Lower lobe of right lung (tissue), 2 donors: Measurements from ENCODE around the gene FUOM. TPM values are rescaled to one million over a fixed set of nuclear protein-coding genes. Genes with fewer than 3 reads are reported as not detected.

Experiments
- ATAC-seq, 2 donors: fragments of 200-7000 bp; cut with Tn5 transposase; one replicate each; pipeline ENCODE4 v1.9.1; 2020 to 2022; ENCODE audit warnings: mild to moderate bottlenecking in 2 of 2, moderate library complexity in 2 of 2
- DNase-seq: peaks from one replicate; pipeline ENCODE4 v3.0.0-alpha.2; 2020
- H3K27ac ChIP-seq: fragments of 200-600 bp; one replicate; pipeline ENCODE4 v1.8.0; 2022
- H3K27me3 ChIP-seq: fragments of 200-600 bp; one replicate; pipeline ENCODE4 v1.8.0; 2022; ENCODE audit warnings: low read depth
- H3K36me3 ChIP-seq: fragments of 200-600 bp; one replicate; pipeline ENCODE4 v1.8.0; 2022; ENCODE audit warnings: mild to moderate bottlenecking
- H3K4me1 ChIP-seq: fragments of 200-600 bp; one replicate; pipeline ENCODE4 v1.8.0; 2022
- H3K4me3 ChIP-seq: fragments of 200-600 bp; one replicate; pipeline ENCODE4 v1.8.0; 2022; ENCODE audit warnings: mild to moderate bottlenecking
- H3K9me3 ChIP-seq: fragments of 200-600 bp; one replicate; pipeline ENCODE4 v1.8.0; 2022
- intact Hi-C: fragments of 100-400 bp; cut with DNase I; formaldehyde crosslinking; loops from one replicate; pipeline ENCODE4 v1.11.0; 2022
- total RNA-seq: library from RNA; stranded (reverse); fragmentation: NEBNext Ultra II Directional; extraction: Animal tissue kit (Norgen Biotek cat#: 25700); gene quantifications from one replicate; pipeline ENCODE4 v1.2.1, GENCODE V29; 2021
- TF ChIP-seq, protein P1 (sequence below): fragments of 200-600 bp; IDR thresholded peaks from one replicate; pipeline ENCODE4 v1.8.0; 2022; ENCODE audit warnings: antibody characterized with exemption, mild to moderate bottlenecking
- donor health status: DM: no; HTN: yes; CAD: no; lungs with severe emphysema.

The FUOM gene
- total RNA-seq, 1 donor from 2014 or later: 31.0 TPM

DNA sequence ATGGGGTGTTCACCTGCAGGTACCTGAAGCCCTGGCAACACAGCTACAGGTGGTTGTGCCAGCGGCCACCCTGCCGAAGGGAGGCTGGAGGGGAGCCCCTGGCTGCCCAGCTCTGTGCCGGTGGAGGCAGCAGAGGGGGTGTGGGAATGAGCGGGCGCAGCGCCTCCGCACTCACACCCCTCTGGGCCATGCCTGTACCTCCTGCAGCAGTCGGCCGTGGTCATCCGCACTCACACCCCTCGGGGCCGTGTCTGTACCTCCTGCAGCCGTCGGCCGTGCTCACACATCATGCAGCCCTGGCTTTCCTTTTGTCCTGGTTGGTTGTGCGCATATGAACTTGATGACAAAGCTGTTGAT lies 47.4 kb downstream of the FUOM start:
- H3K4me3 ChIP-seq: no peak overlapping the region
- no peak for DNase-seq
- no peaks in the 10 kb centered on the region for H3K9me3 ChIP-seq
- TF ChIP-seq, protein P1, sequence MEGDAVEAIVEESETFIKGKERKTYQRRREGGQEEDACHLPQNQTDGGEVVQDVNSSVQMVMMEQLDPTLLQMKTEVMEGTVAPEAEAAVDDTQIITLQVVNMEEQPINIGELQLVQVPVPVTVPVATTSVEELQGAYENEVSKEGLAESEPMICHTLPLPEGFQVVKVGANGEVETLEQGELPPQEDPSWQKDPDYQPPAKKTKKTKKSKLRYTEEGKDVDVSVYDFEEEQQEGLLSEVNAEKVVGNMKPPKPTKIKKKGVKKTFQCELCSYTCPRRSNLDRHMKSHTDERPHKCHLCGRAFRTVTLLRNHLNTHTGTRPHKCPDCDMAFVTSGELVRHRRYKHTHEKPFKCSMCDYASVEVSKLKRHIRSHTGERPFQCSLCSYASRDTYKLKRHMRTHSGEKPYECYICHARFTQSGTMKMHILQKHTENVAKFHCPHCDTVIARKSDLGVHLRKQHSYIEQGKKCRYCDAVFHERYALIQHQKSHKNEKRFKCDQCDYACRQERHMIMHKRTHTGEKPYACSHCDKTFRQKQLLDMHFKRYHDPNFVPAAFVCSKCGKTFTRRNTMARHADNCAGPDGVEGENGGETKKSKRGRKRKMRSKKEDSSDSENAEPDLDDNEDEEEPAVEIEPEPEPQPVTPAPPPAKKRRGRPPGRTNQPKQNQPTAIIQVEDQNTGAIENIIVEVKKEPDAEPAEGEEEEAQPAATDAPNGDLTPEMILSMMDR: no peak
- H3K27me3 ChIP-seq: no peaks in the 10 kb centered on the region
- H3K4me1 ChIP-seq: peaks cover 28% of the 10 kb centered on the region
- no peak for ATAC-seq
- peaks cover 40% of the 10 kb centered on the region for H3K36me3 ChIP-seq
- no peak overlapping the region for H3K27ac ChIP-seq
- intact Hi-C loops: no loop called here

DNA sequence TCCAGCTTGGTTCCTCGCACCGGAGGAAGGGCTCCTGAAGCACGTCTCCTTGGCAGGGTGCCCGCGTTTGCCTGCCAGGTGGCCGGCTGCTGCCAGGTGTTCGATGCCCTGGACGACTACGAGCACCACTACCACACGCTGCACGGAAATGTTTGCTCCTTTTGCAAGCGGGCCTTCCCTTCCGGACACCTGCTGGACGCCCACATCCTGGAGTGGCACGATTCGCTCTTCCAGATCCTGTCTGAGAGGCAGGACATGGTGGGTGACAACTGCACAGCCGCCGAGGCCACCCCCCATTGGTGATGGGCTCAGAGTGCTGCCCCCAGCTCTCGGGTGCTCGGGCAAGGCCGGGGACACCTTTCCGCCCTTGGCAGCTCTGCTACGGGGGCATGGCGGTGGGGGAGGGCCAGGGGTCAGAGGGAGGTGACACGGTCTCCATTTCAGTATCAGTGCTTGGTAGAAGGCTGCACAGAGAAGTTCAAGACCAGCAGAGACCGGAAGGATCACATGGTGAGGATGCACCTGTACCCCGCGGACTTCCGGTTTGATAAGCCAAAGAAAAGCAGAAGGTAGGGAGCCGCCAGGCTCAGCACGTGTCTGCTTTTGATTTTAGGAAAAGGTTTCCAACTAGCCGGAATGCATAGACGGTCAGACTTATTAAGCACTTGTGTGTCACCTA lies 48.0 kb downstream of the FUOM start:
- TF ChIP-seq, protein P1: no peak
- H3K36me3 ChIP-seq: peaks cover 40% of the 10 kb centered on the region
- H3K9me3 ChIP-seq: no peaks in the 10 kb centered on the region
- H3K4me3 ChIP-seq: peak overlapping the region; percentile 96
- intact Hi-C loops: no loop called here
- ATAC-seq: no peak
- H3K27me3 ChIP-seq: no peaks in the 10 kb centered on the region
- peak; percentile 75 for DNase-seq
- peak overlapping the region; percentile 99 for H3K27ac ChIP-seq
- peaks cover 28% of the 10 kb centered on the region for H3K4me1 ChIP-seq

DNA sequence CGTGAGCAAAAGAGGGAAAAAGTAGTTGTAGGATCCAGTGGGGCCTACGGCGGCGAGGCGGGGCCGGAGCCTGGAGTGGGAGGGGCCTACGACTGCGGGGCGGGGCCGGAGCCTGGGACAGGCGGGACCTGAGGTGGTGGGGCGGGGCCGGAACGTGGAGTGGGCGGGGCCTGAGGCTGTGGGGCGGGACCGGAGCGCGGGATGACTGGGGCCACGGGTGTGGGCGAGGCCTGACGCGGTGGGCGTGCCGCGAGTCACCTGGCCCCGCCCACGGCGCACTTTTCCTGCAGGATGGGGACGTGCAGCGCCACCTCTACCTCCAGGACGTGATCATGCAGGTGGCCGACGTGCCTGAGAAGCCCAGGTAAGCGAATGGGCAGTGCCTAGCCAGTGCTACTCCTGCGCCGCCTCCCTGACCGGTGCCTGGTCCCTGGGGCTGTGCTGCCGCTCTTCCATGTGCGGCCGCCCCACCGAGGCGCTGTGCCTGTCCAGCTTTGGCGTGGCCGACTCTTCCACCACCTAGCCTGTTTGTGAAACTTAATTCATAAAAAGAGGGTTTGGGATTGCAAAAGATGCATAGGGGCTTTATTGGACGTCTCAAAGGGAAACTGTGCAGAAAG lies 48.6 kb downstream of the FUOM start:
- peaks cover 28% of the 10 kb centered on the region for H3K4me1 ChIP-seq
- peak overlapping the region; percentile 99 for H3K27ac ChIP-seq
- H3K9me3 ChIP-seq: no peaks in the 10 kb centered on the region
- no peaks in the 10 kb centered on the region for H3K27me3 ChIP-seq
- H3K4me3 ChIP-seq: peak overlapping the region; percentile 96
- TF ChIP-seq, protein P1: no peak
- peaks cover 40% of the 10 kb centered on the region for H3K36me3 ChIP-seq
- intact Hi-C loops: no loop called here
- peak; percentile 96 to 97 for ATAC-seq
- peak; percentile 95 for DNase-seq

DNA sequence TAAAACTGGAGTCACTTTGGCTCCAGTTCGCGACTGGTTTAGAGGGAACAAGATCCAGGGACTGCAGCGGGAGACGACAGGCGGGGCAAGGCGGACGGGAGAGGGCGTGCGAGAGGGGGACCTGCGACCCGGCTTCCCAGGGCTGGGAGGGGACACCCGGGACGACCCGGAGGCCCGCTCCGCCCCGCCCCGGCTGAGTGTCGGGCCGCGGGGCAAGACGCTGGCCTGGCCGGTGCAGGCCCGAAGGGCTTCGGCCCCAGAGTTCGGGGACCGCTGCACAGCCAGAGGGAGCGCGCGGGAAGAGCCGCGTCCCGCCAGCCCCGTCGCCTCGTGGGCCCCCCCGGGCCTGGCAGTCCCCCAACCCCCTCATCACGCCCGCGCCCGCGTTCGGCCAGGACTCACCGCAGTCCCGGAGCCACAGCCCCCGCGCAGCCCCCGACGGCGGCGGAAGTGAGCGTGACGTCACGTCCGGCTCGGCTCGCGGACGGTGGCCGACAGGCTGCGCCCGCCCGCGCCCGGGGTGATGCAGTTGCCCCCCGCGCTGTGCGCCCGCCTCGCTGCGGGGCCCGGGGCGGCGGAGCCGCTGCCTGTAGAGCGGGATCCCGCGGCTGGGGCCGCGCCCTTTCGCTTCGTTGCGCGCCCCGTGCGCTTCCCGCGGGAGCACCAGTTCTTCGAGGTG lies 49.3 kb downstream of the FUOM start, which contains the start of the genes TUBGCP2 and ZNF511:
TSS of gene TUBGCP2 (minus strand) at position 452 of the 679 bp plus-strand sequence. CDS start 5,931 bp downstream, outside the sequence.
TSS of gene ZNF511 (plus strand) at position 494 of the 679 bp plus-strand sequence. CDS start at position 524, 30 bp downstream.
- Histone ChIP-seq H3K27ac (peak within 1 kb of the TSS; percentile 99), H3K4me3 (peak within 1 kb of the TSS; percentile 96), H3K9me3 (no peaks in the 10 kb centered on the region), H3K4me1 (peaks cover 28% of the 10 kb centered on the region), H3K27me3 (no peaks in the 10 kb centered on the region), H3K36me3 (peaks cover 40% of the 10 kb centered on the region)
- ATAC-seq: peak; percentile 93 to 94
- TF ChIP-seq, protein P1: no peak
- DNase-seq: peak; percentile 90
- intact Hi-C loops: no loop called here

DNA sequence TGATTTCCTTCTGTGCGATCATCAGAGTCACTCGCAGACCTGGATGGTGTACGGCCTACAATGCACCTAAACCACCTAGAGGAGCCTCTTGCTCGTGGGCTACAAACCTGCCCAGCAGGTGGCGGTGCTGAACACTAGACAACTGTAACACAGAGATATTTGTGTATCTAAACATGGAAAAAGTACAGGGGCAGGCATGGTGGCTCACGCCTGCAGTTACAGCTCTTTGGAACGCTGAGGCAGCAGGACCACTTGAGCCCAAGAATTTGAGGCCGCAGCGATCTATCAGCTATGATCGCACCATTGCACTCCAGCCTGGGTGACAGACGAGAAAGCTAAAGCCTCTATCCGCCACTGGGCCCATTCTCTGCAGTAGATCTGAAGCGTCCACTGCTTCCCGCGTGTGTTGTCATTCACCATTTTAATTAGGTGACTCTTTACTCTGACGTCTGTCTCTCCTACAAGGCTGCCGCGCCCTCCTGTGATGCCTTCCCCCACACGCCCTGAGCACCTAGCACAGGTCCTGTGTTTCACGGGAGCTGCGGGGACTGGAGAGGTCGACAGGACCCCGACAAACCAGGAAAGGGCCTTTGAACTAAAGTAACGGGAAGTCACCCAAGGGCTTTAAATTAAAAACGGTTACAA lies 49.9 kb downstream of the FUOM start:
- Histone ChIP-seq H3K36me3 (peaks cover 34% of the 10 kb centered on the region), H3K4me1 (peaks cover 28% of the 10 kb centered on the region), H3K9me3 (no peaks in the 10 kb centered on the region), H3K4me3 (peak overlapping the region; percentile 96), H3K27ac (peak overlapping the region; percentile 99), H3K27me3 (no peaks in the 10 kb centered on the region)
- DNase-seq (peak; percentile 92), ATAC-seq (peak; percentile 60 to 64)
- TF ChIP-seq, protein P1: peak; percentile 70
- intact Hi-C loops: no loop called here
